Renal pelvis (tissue), 4 donors: Measurements from ENCODE around the gene MRPL51. TPM values are rescaled to one million over a fixed set of nuclear protein-coding genes. Genes with fewer than 3 reads are reported as not detected.

Source experiments
- DNase-seq: peaks from one replicate; pipeline ENCODE4 v3.0.0-alpha.2; 2013
- polyA plus RNA-seq, 3 donors: library from polyadenylated mRNA; unstranded; fragments of 120-200 nt; gene quantifications; one replicate each; pipeline ENCODE4 v1.2.1, GENCODE V29; 2013; ENCODE audit not compliant: insufficient read length in 3 of 3

The MRPL51 gene
- polyA plus RNA-seq, 3 donors, result 159 to 189 (median 172) TPM

GRCh38 chr12:6534945-6535696, 42.1 kb upstream of the MRPL51 start:
- DNase-seq, result peak; percentile 57

DNA sequence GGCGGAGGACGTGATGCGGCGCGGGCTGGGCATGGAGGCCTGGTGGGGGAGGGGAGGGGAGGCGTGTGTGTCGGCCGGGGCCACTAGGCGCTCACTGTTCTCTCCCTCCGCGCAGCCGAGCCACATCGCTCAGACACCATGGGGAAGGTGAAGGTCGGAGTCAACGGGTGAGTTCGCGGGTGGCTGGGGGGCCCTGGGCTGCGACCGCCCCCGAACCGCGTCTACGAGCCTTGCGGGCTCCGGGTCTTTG, 41.6 kb upstream of the MRPL51 start:
- DNase-seq, result no peak

- DNase-seq, result peak; percentile 97
Observed at GRCh38 chr12:6533923-6534694, 41.0 kb upstream of the MRPL51 start, which contains the start of gene GAPDH. Gene GAPDH, plus strand, starts transcription at chr12:6534517. Its CDS starts 316 bp downstream, at chr12:6534833.

GRCh38 chr12:6533653-6533922, 40.5 kb upstream of the MRPL51 start:
- DNase-seq, result no peak

DNA sequence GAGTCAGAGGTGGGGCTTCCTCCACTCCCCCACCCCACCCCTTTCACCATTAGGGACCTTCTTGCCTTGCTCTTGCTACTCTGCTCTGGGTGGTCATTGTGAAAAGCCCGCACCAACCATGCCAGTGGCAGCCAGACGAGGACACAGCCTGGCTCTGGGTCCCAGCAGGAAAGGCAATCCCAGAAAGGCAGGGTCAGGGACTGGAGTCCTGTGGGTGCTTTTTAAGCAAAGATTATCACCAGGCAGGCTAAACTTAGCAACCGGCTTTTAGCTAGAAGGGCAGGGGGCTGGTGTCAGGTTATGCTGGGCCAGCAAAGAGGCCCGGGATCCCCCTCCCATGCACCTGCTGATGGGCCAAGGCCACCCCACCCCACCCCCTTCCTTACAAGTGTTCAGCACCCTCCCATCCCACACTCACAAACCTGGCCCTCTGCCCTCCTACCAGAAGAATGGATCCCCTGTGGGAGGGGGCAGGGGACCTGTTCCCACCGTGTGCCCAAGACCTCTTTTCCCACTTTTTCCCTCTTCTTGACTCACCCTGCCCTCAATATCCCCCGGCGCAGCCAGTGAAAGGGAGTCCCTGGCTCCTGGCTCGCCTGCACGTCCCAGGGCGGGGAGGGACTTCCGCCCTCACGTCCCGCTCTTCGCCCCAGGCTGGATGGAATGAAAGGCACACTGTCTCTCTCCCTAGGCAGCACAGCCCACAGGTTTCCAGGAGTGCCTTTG, 40.0 kb upstream of the MRPL51 start:
- peak; percentile 80 for DNase-seq

- DNase-seq, result no peak
Observed at GRCh38 chr12:6532051-6532926, 39.2 kb upstream of the MRPL51 start.

DNA sequence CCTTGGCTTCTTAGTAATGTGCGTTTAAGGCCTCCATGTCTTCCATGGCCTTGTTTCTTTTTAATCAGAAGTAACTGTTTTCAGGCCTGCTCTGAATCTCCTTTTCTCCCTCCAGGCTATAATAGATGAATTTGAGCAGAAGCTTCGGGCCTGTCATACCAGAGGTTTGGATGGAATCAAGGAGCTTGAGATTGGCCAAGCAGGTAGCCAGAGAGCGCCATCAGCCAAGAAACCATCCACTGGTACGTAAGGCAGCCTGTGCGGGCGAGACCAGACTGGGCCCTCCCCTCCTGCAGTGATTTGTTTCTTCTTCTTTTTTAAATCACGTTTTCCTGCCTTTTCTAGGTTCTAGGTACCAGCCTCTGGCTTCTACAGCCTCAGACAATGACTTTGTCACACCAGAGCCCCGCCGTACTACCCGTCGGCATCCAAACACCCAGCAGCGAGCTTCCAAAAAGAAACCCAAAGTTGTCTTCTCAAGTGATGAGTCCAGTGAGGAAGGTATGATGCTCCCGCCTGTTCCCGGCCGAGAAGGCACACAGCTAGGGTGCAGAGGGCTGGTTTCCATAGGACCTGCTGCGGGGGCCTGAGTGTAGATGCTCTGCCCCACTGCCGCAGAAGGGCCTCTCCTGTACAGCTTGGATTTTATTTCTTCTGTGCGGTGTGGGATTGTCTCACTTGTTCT, 37.7 kb upstream of the MRPL51 start:
- no peak for DNase-seq

DNA sequence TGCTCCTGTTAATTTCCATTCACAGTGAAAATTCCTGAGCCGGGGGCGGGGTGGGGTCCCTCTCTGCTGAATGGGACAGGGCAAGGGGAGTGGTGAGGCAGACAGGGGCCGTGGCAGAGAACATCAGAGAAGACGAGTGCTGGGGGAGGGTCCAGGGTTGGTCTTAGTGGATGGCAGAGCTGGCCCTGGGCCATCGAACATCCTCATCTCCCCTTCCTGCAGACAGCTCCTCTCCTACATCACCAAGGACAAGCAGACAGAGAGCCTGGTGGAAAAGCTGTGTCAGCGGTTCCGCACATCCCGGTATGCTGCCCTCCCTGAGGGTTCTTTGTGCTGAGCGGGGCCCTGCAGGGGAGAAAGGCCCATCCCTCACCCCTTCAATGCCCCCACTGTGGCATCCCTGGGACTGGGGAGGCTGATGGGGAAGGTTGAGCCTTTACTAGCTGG, 36.3 kb upstream of the MRPL51 start:
- no peak for DNase-seq

GRCh38 chr12:6528539-6529235, 35.6 kb upstream of the MRPL51 start:
- DNase-seq, result no peak

- DNase-seq, result no peak
Observed at GRCh38 chr12:6527711-6528110, 34.6 kb upstream of the MRPL51 start.

- DNase-seq, result no peak
Observed at GRCh38 chr12:6526766-6527525, 33.9 kb upstream of the MRPL51 start.

DNA sequence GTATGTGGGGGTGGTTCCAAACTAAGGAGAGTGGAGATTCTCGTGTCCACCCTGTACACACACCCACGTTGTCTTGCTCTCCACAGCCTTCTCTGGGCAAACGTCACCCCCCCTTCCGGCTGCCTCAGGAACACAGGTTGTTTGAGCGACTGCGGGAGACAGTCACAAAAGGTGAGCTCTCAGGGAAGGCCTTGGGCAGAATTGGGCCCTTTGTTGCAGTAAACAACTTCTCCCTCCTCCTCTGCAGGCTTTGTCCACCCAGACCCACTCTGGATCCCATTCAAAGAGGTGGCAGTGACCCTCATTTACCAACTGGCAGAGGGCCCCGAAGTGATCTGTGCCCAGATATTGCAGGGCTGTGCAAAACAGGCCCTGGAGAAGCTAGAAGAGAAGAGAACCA, 33.1 kb upstream of the MRPL51 start:
- DNase-seq, result no peak

DNA sequence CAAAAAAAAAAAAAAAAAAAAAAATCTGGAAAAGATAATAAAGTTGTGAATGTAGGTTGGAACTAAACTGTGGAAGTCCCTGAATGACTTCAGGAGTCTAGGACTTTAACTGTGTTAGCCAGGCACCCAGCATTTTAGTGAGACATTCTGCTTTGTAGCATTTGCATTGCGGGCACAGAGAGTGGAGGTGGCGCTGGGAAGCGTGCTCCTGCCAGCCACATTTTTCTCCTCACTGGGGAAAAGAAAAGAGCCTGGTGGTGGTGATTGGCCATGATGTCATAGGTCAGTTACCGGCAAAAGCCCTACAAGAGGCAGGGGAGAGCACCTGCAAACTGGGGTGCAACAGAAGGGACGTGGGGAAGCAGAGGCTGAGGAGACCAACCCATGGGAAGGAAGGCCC, 31.6 kb upstream of the MRPL51 start:
- DNase-seq, result no peak

DNA sequence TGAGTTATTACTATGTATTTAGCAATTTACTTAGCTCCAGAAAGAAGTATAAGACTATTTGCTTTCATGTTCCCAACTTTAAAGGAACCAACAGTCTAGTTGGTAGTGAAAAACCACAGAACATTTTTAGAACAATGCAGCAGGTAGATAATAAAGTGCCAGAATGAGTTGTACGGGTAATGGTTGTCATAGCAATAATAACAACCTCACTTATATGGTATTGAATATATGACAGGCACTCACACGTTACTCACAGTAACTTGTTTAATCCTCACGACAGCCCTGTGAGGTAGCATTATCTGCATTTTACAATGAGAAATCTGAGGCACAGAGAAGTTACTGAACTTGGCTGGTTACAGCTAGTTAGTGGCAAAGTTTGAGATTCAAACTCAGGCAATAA, 30.6 kb upstream of the MRPL51 start:
- DNase-seq, result no peak

- DNase-seq, result no peak
Observed at GRCh38 chr12:6522193-6522592, 29.1 kb upstream of the MRPL51 start.

- DNase-seq, result no peak
Observed at GRCh38 chr12:6520186-6520585, 27.1 kb upstream of the MRPL51 start.

DNA sequence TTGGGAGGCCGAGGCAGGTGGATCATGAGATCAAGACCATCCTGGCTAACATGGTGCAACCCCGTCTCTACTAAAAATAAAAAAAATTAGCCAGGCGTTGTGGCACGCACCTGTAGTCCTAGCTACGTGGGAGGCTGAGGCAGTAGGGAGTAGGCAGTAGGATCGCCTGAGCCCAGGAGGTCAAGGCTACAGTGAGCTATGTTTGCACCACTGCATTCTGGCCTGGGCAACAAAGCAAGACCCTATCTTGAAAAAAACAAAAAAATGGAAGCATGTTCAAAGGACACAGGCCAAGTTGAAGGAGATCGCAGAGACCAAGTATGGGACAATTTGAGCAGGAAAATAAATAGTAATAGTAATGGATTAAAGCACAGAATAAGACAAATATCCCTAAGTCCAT, 15.0 kb upstream of the MRPL51 start:
- no peak for DNase-seq

DNA sequence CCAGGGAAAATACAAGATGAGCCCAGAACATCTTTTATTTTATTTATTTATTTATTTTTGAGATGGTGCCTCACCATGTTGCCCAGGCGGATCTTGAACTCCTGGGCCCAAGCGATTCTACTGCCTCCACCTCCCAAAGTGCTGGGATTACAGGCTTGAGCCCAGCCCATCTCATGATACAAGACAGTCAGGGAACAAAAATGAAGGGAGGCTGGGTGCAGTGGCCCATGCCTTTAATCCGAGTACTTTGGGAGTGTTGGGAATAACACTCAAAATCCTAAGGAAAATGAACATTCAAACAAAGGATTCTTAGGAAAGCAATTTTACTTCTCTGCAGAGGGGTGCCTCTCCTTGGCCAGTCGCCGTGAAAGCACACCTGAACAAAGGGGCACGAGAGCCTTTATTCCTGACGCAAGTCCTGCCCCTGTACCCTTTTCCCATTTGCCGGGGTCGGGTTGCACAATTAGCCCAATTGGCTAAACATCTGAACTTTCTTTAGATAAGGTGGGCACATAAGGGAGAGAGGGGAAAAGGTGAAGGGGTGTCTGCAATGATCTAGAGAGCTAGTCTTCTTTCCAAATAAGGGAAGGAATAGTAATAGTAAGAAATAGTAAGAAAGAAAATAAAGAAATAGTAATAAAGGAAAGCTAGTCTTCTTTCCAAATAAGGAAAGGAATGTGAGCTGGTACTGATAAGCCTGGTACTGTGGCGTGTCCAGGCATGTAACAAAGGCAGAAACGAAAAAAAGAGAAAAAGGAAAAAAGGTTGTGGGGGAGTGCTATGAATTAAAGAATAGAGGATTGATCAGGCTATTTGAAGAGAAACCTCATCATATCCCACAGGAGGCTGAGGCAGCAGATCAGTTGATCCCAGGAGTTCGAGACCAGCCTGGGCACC, 14.3 kb upstream of the MRPL51 start:
- no peak for DNase-seq

- DNase-seq, result no peak
Observed at GRCh38 chr12:6500466-6500865, 7.4 kb upstream of the MRPL51 start.
